NAMALWA (cell line): ENCODE data around the gene VSTM1.
"Not testable (repeated sequence)": the region's sequence is repeated elsewhere in the genome, so short reads cannot be mapped to it uniquely, and the experiment has no call there.

Source experiments
- DNase-seq: peaks from one replicate; pipeline ENCODE4 v3.0.0-alpha.2; 2015; ENCODE audit warnings: low spot score

Gene VSTM1

GRCh38 chr19:54073829-54074228 is 10.1 kb upstream of the VSTM1 start:
- no peak for DNase-seq

GRCh38 chr19:54069470-54069869 is 5.8 kb upstream of the VSTM1 start:
- DNase-seq, result no peak

- no peak for DNase-seq
Measured at GRCh38 chr19:54062643-54063042, 1.1 kb downstream of the VSTM1 start.

- DNase-seq, result no peak
Measured at GRCh38 chr19:54047616-54048015, 16.1 kb downstream of the VSTM1 start.

- no peak for DNase-seq
Measured at GRCh38 chr19:54045771-54046170, 17.9 kb downstream of the VSTM1 start.

- DNase-seq, result no peak
Measured at GRCh38 chr19:54042989-54043388, 20.7 kb downstream of the VSTM1 start.

GRCh38 chr19:54041969-54042606 is 21.6 kb downstream of the VSTM1 start:
- no peak for DNase-seq

GRCh38 chr19:54040003-54040402 is 23.7 kb downstream of the VSTM1 start:
- no peak for DNase-seq

- not testable (repeated sequence) for DNase-seq
Measured at GRCh38 chr19:54036542-54036941, 27.2 kb downstream of the VSTM1 start.

GRCh38 chr19:54035215-54036178 is 28.2 kb downstream of the VSTM1 start:
- DNase-seq, result no peak

GRCh38 chr19:54030895-54031586 is 32.7 kb downstream of the VSTM1 start:
- DNase-seq, result peak; percentile 53

GRCh38 chr19:54029930-54030490 is 33.7 kb downstream of the VSTM1 start:
- DNase-seq, result peak; percentile 74

- no peak for DNase-seq
Measured at GRCh38 chr19:54029301-54029700, 34.4 kb downstream of the VSTM1 start.

- DNase-seq, result no peak
Measured at GRCh38 chr19:54026656-54027055, 37.0 kb downstream of the VSTM1 start.

- no peak for DNase-seq
Measured at GRCh38 chr19:54024660-54025059, 39.0 kb downstream of the VSTM1 start.

GRCh38 chr19:54023191-54023590 is 40.5 kb downstream of the VSTM1 start:
- no peak for DNase-seq

GRCh38 chr19:54021932-54022331 is 41.8 kb downstream of the VSTM1 start:
- no peak for DNase-seq

- no peak for DNase-seq
Measured at GRCh38 chr19:54021363-54021762, 42.3 kb downstream of the VSTM1 start.

- no peak for DNase-seq
Measured at GRCh38 chr19:54017261-54017660, 46.4 kb downstream of the VSTM1 start.

- no peak for DNase-seq
Measured at GRCh38 chr19:54014920-54015560, 48.7 kb downstream of the VSTM1 start.

- peak; percentile 17 for DNase-seq
Measured at GRCh38 chr19:54013866-54014265, 49.8 kb downstream of the VSTM1 start.
